ENCODE data around the gene FLAD1.

FLAD1 gene

GRCh38 chr1:155010211-155010918, 27.2 kb downstream of the FLAD1 start:
- TF ChIP-seq MAX (IDR thresholded peaks at IDR 0.05; ENCODE audit: low read depth, low read length): peak; percentile 22; the same call in 1 of the 2 replicates
- no peak for TF ChIP-seq MYC (IDR thresholded peaks at IDR 0.05; ENCODE audit: low read depth, low read length)
- TF ChIP-seq POLR2A (IDR thresholded peaks at IDR 0.05; ENCODE audit: extremely low read depth, insufficient read length): no peak
- TF ChIP-seq CTCF (IDR thresholded peaks at IDR 0.05; ENCODE audit: low read depth, low read length): no peak
- H3K4me3 ChIP-seq (ENCODE audit: low read depth, low read length): peak overlapping the region; percentile 38
- DNase-seq (ENCODE audit: low read depth): peak; percentile 86

- TF ChIP-seq MYC (IDR thresholded peaks at IDR 0.05; ENCODE audit: low read depth, low read length): no peak
- TF ChIP-seq POLR2A (IDR thresholded peaks at IDR 0.05; ENCODE audit: extremely low read depth, insufficient read length): no peak
- TF ChIP-seq MAX (IDR thresholded peaks at IDR 0.05; ENCODE audit: low read depth, low read length): no peak
- TF ChIP-seq CTCF (IDR thresholded peaks at IDR 0.05; ENCODE audit: low read depth, low read length): no peak
- H3K4me3 ChIP-seq (ENCODE audit: low read depth, low read length): no peak overlapping the region
- no peak for DNase-seq (ENCODE audit: low read depth)
These were observed 27.9 kb downstream of the FLAD1 start for GRCh38 chr1:155011004-155011416.

GRCh38 chr1:155011437-155012025, 28.4 kb downstream of the FLAD1 start:
- H3K4me3 ChIP-seq (ENCODE audit: low read depth, low read length): no peak overlapping the region
- TF ChIP-seq POLR2A (IDR thresholded peaks at IDR 0.05; ENCODE audit: extremely low read depth, insufficient read length) (no peak), MYC (IDR thresholded peaks at IDR 0.05; ENCODE audit: low read depth, low read length) (no peak), CTCF (IDR thresholded peaks at IDR 0.05; ENCODE audit: low read depth, low read length) (no peak), MAX (IDR thresholded peaks at IDR 0.05; ENCODE audit: low read depth, low read length) (no peak)
- DNase-seq (ENCODE audit: low read depth): no peak

- peak; percentile 85 for DNase-seq (ENCODE audit: low read depth)
- peak overlapping the region; percentile 16 for H3K4me3 ChIP-seq (ENCODE audit: low read depth, low read length)
- TF ChIP-seq POLR2A (IDR thresholded peaks at IDR 0.05; ENCODE audit: extremely low read depth, insufficient read length) (no peak), MAX (IDR thresholded peaks at IDR 0.05; ENCODE audit: low read depth, low read length) (peak; percentile 33; the same call in 1 of the 2 replicates), CTCF (IDR thresholded peaks at IDR 0.05; ENCODE audit: low read depth, low read length) (no peak), MYC (IDR thresholded peaks at IDR 0.05; ENCODE audit: low read depth, low read length) (no peak)
These were observed 28.9 kb downstream of the FLAD1 start for GRCh38 chr1:155012026-155012546.

- peak; percentile 63 for DNase-seq (ENCODE audit: low read depth)
- TF ChIP-seq MYC (IDR thresholded peaks at IDR 0.05; ENCODE audit: low read depth, low read length) (no peak), POLR2A (IDR thresholded peaks at IDR 0.05; ENCODE audit: extremely low read depth, insufficient read length) (no peak), CTCF (IDR thresholded peaks at IDR 0.05; ENCODE audit: low read depth, low read length) (no peak), MAX (IDR thresholded peaks at IDR 0.05; ENCODE audit: low read depth, low read length) (no peak)
- H3K4me3 ChIP-seq (ENCODE audit: low read depth, low read length): no peak overlapping the region
These were observed 29.8 kb downstream of the FLAD1 start for GRCh38 chr1:155012776-155013602.
